Stimulated activated CD8-positive, alpha-beta memory T cell treated with anti-CD3 and anti-CD28 coated beads, Interleukin-4, amount 100 ng/mL, for 48 hours (primary cell): ENCODE results near the gene COL27A1.
"Not testable (repeated sequence)": the region's sequence is repeated elsewhere in the genome, so short reads cannot be mapped to it uniquely, and the experiment has no call there.

ENCODE experiments used
- DNase-seq: peaks from one replicate; pipeline ENCODE4 v3.0.0-alpha.2; 2020

COL27A1 gene

GRCh38 chr9:114328937-114329624, 173.7 kb downstream of the COL27A1 start:
- not testable (repeated sequence) for DNase-seq

- not testable (repeated sequence) for DNase-seq
Measured at GRCh38 chr9:114329625-114330022, 174.3 kb downstream of the COL27A1 start, which contains the start of gene ORM2. Gene ORM2, plus strand, starts transcription at chr9:114329869. Its CDS starts 36 bp downstream, at chr9:114329905.

- no peak for DNase-seq
Measured at GRCh38 chr9:114330636-114331035, 175.3 kb downstream of the COL27A1 start.

- DNase-seq = not testable (repeated sequence)
Measured at GRCh38 chr9:114331229-114332195, 176.2 kb downstream of the COL27A1 start.

- not testable (repeated sequence) for DNase-seq
Measured at GRCh38 chr9:114332474-114333040, 177.2 kb downstream of the COL27A1 start.

GRCh38 chr9:114333718-114334117, 178.4 kb downstream of the COL27A1 start:
- not testable (repeated sequence) for DNase-seq

- DNase-seq = no peak
Measured at GRCh38 chr9:114334490-114334889, 179.2 kb downstream of the COL27A1 start.

GRCh38 chr9:114335745-114336144, 180.4 kb downstream of the COL27A1 start:
- DNase-seq = no peak

GRCh38 chr9:114336157-114336556, 180.8 kb downstream of the COL27A1 start:
- DNase-seq = no peak

GRCh38 chr9:114336699-114337395, 181.5 kb downstream of the COL27A1 start:
- DNase-seq = no peak

GRCh38 chr9:114338187-114338586, 182.8 kb downstream of the COL27A1 start:
- DNase-seq = no peak

GRCh38 chr9:114339130-114339908, 184.0 kb downstream of the COL27A1 start:
- peak; percentile 77 for DNase-seq

- no peak for DNase-seq
Measured at GRCh38 chr9:114341152-114341830, 186.0 kb downstream of the COL27A1 start.

- DNase-seq = no peak
Measured at GRCh38 chr9:114341991-114342390, 186.7 kb downstream of the COL27A1 start.

GRCh38 chr9:114342755-114343440, 187.6 kb downstream of the COL27A1 start:
- no peak for DNase-seq

- no peak for DNase-seq
Measured at GRCh38 chr9:114343471-114344187, 188.3 kb downstream of the COL27A1 start.

GRCh38 chr9:114344188-114344566, 188.8 kb downstream of the COL27A1 start:
- DNase-seq = no peak

GRCh38 chr9:114344692-114345091, 189.4 kb downstream of the COL27A1 start:
- no peak for DNase-seq

- no peak for DNase-seq
Measured at GRCh38 chr9:114345493-114346065, 190.2 kb downstream of the COL27A1 start.

- no peak for DNase-seq
Measured at GRCh38 chr9:114346146-114346545, 190.8 kb downstream of the COL27A1 start.
